Endothelial cell (in vitro differentiated cells): ENCODE data around the gene DUXA. TPM values are rescaled to one million over a fixed set of nuclear protein-coding genes. Genes with fewer than 3 reads are reported as not detected.
"Not testable (repeated sequence)": the region's sequence is repeated elsewhere in the genome, so short reads cannot be mapped to it uniquely, and the experiment has no call there.

Experiments used
- DNase-seq: peaks from one replicate; pipeline ENCODE4 v3.0.0; 2021; ENCODE audit warnings: low spot score
- H3K27ac Mint-ChIP-seq: one replicate; pipeline ENCODE4 v1.8.0; 2021; ENCODE audit warnings: mixed read lengths, inconsistent platforms; ENCODE audit not compliant: unreplicated experiment
- H3K27me3 Mint-ChIP-seq: one replicate; pipeline ENCODE4 v1.8.0; 2021; ENCODE audit warnings: mild to moderate bottlenecking, moderate library complexity, mixed read lengths, inconsistent platforms; ENCODE audit not compliant: unreplicated experiment
- H3K36me3 Mint-ChIP-seq: one replicate; pipeline ENCODE4 v1.8.0; 2021; ENCODE audit warnings: mild to moderate bottlenecking, low read depth, mixed read lengths, inconsistent platforms; ENCODE audit not compliant: unreplicated experiment
- H3K4me1 Mint-ChIP-seq: one replicate; pipeline ENCODE4 v1.8.0; 2021; ENCODE audit warnings: mild to moderate bottlenecking, mixed read lengths, inconsistent platforms; ENCODE audit not compliant: unreplicated experiment
- H3K4me3 Mint-ChIP-seq: one replicate; pipeline ENCODE4 v1.8.0; 2021; ENCODE audit warnings: mild to moderate bottlenecking, mixed read lengths, inconsistent platforms; ENCODE audit not compliant: unreplicated experiment
- H3K9me3 Mint-ChIP-seq: one replicate; pipeline ENCODE4 v1.8.0; 2021; ENCODE audit warnings: mixed read lengths, inconsistent platforms; ENCODE audit not compliant: unreplicated experiment
- CTCF ChIP-seq: fragments of 200-600 bp; sonication (generic); IDR thresholded peaks from one replicate; pipeline ENCODE4 v1.5.0; 2021; ENCODE audit warnings: antibody characterized with exemption; ENCODE audit not compliant: unreplicated experiment
- total RNA-seq: library from RNA; stranded (reverse); fragmentation: NEBNext Ultra II Directional; extraction: Animal tissue kit (Norgen Biotek cat#: 25700); gene quantifications from one replicate; pipeline ENCODE4 v1.2.1, GENCODE V29; 2021; ENCODE audit not compliant: unreplicated experiment

DUXA gene
- total RNA-seq, 1 donor from 2014 or later: not detected

- Mint-ChIP-seq H3K27me3 (peaks cover 4% of the 10 kb centered on the region), H3K27ac (no peak overlapping the region), H3K36me3 (peaks cover 4% of the 10 kb centered on the region), H3K9me3 (peaks cover 20% of the 10 kb centered on the region), H3K4me3 (no peak overlapping the region), H3K4me1 (no peaks in the 10 kb centered on the region)
- TF ChIP-seq CTCF: no peak
- DNase-seq: no peak
These were observed 43.4 kb downstream of the DUXA start for GRCh38 chr19:57123882-57124281.

GRCh38 chr19:57118848-57119247 is 48.4 kb downstream of the DUXA start:
- H3K27ac Mint-ChIP-seq: no peak overlapping the region
- H3K27me3 Mint-ChIP-seq: peaks cover 4% of the 10 kb centered on the region
- peaks cover 36% of the 10 kb centered on the region for H3K9me3 Mint-ChIP-seq
- no peak for TF ChIP-seq CTCF
- H3K4me1 Mint-ChIP-seq: no peaks in the 10 kb centered on the region
- DNase-seq: no peak
- H3K4me3 Mint-ChIP-seq: no peak overlapping the region
- peaks cover 14% of the 10 kb centered on the region for H3K36me3 Mint-ChIP-seq

GRCh38 chr19:57113501-57113900 is 53.8 kb downstream of the DUXA start:
- not testable (repeated sequence) for H3K27ac Mint-ChIP-seq, H3K27me3 Mint-ChIP-seq, H3K4me3 Mint-ChIP-seq, H3K4me1 Mint-ChIP-seq, DNase-seq
- H3K9me3 Mint-ChIP-seq: peaks cover 34% of the 10 kb centered on the region
- H3K36me3 Mint-ChIP-seq: peaks cover 12% of the 10 kb centered on the region

- Mint-ChIP-seq H3K9me3 (peaks cover 30% of the 10 kb centered on the region), H3K27ac (no peak overlapping the region), H3K27me3 (peaks cover 2% of the 10 kb centered on the region), H3K4me1 (no peaks in the 10 kb centered on the region), H3K4me3 (no peak overlapping the region), H3K36me3 (peaks cover 11% of the 10 kb centered on the region)
- DNase-seq: no peak
- TF ChIP-seq CTCF: no peak
These were observed 56.0 kb downstream of the DUXA start for GRCh38 chr19:57111329-57111644.

GRCh38 chr19:57110592-57111328 is 56.5 kb downstream of the DUXA start:
- Mint-ChIP-seq H3K36me3 (peaks cover 11% of the 10 kb centered on the region), H3K27ac (no peak overlapping the region), H3K9me3 (peaks cover 30% of the 10 kb centered on the region), H3K4me3 (no peak overlapping the region), H3K4me1 (no peaks in the 10 kb centered on the region), H3K27me3 (peaks cover 2% of the 10 kb centered on the region)
- TF ChIP-seq CTCF: no peak
- no peak for DNase-seq
